ENCODE measurements around the gene EPS8.
A peak's percentile ranks its signal among the peaks of the same experiment; 100 is the strongest.

Gene EPS8

GRCh38 chr12:15599266-15600037, 189.7 kb downstream of the EPS8 start:
- FAIRE-seq, result no peak

GRCh38 chr12:15597125-15597830, 191.9 kb downstream of the EPS8 start:
- no peak for FAIRE-seq

GRCh38 chr12:15596174-15596573, 193.0 kb downstream of the EPS8 start:
- FAIRE-seq, result no peak

DNA sequence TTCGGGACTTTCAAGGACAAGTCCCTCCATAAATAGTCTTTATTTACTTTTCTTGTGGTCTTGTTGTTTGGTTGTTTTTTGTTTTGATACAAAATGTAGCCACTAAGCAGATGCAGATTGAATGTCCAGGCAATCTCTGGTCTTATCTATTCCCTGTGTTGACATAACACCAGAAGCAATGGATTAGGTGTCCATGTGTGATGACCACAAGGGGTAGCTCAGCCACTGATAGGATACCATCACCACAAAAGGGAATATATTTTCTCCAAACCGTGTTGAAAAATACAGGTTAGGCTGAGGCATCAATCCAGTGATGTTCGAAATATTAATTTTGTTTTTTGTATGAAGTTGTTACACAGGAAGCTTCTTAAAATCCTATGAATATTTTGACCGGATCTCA, 196.3 kb downstream of the EPS8 start:
- FAIRE-seq, result no peak

GRCh38 chr12:15591811-15592210, 197.4 kb downstream of the EPS8 start:
- no peak for FAIRE-seq

- FAIRE-seq, result peak; percentile 91
Measured at GRCh38 chr12:15590180-15590826, 198.9 kb downstream of the EPS8 start.

GRCh38 chr12:15589328-15590032, 199.7 kb downstream of the EPS8 start:
- no peak for FAIRE-seq

GRCh38 chr12:15584366-15585041, 204.7 kb downstream of the EPS8 start:
- peak; percentile 57 for FAIRE-seq

DNA sequence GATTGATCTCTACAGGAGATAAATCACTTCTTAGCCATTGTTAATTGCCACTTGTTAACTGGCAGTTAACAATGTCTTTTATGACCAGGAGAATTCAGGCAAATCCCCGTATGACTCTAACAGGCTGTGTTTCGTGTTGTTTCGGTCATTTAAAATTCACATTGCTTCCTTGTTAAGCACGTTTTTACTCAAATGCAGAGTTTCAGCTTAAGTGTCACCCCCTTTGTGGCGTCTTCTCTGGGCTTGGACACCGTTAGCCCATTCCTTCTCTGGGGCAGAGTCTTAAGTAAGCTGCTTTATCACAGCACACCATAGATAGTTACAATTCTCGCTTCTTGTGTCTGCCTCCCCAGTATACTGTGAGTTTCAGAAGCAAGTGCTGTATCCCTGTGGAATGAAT, 205.4 kb downstream of the EPS8 start:
- no peak for FAIRE-seq

DNA sequence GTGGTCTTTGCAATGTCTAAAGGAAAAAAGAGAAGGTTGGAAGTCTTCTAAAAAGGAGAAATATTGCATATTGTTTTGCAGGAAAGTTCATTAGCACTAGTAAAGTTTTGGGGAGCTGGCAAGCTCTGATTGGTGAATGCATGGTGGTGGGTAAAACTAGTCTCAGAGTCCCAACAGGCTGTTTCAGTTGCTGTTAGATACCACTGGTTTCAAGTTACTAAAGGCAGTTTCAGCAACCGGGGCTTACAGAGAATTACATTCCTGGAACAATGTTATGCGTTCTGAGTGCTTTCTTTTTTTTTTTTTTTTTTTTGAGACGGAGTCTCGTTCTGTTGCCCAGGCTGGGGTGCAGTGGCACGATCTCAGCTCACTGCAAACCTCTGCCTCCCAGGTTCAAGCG, 208.2 kb downstream of the EPS8 start:
- FAIRE-seq, result no peak

DNA sequence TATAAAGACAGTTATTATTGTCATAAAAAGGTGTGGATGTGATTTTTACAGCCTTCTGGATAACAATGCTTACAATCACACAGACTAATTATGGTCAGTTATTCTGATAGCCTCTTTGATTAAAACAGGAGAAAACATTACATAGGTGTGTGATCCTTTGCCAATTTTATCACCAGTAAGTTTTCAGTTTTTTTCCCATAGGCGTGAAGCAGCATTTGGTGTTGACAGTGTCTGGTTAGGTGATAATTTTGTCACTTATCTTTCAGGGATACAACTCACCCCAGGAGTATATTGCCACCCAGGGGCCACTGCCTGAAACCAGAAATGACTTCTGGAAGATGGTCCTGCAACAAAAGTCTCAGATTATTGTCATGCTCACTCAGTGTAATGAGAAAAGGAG, 208.8 kb downstream of the EPS8 start:
- no peak for FAIRE-seq

- FAIRE-seq, result no peak
Measured at GRCh38 chr12:15575671-15576541, 213.3 kb downstream of the EPS8 start.

DNA sequence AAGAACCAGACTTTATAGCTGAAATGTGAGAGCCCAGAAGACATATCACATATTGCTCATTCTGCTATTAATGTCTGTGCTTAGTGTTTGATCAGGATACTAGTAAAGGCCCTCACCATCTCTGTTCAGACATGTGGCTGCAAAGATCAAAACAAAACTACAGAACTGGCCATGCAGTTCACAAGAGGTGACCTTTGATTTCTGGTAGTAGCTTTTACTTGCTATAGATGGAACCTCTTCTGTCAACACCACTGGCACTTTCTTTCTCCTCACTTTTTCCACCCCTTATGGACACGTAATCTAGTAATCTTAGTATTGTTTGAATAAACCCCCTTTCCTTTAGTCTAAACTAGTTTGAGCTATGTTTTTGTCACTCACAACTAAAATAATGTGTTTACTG, 214.8 kb downstream of the EPS8 start:
- FAIRE-seq, result no peak
